Measurements from ENCODE around the gene TAS2R20. TPM values are rescaled to one million over a fixed set of nuclear protein-coding genes. Genes with fewer than 3 reads are reported as not detected.

Gene TAS2R20
- total and polyA plus RNA-seq, 2 of the 4 experiments (the other 2 are of a cell fraction): 0.36 to 3.4 TPM

DNA sequence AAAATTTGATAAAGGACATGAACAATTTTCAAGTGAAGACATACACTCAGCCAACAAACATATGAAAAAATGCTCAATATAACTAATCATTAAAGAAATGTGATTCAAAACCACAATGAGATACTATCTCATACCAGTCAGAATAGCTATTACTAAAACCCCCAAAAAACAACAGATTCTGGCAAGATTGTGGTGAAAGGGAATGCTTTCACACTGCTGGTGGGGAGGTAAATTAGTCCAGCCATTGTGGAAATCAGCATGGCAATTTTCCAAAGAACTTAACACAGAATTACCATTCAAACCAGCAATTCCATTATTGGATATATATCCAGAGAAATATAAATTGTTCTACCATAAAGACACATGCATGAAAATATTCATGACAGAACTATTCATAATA lies 40.4 kb downstream of the TAS2R20 start:
- H4K5ac ChIP-seq (ENCODE audit: low read depth, low read length): no peak overlapping the region
- POLR2A ChIA-PET (ENCODE audit: unreplicated experiment): no interaction called here
- H3K9me1 ChIP-seq (ENCODE audit: insufficient read depth, low read length): no peaks in the 10 kb centered on the region
- no peak overlapping the region for H3K4me2 ChIP-seq (ENCODE audit: low read depth, low read length)
- H2AFZ ChIP-seq (replicated peaks; ENCODE audit: low read length, poor library complexity): no peak overlapping the region
- CTCF ChIA-PET: no interaction called here
- H4K8ac ChIP-seq (ENCODE audit: low read depth in 2 of 2, low read length in 2 of 2): no peak overlapping the region
- H2AK5ac ChIP-seq (ENCODE audit: low read depth, low read length): no peak overlapping the region
- no peak overlapping the region for H3K27ac ChIP-seq (ENCODE audit: insufficient read depth, low read length)
- no peak overlapping the region for H2AK9ac ChIP-seq (replicated peaks; ENCODE audit: low read depth, low read length, poor library complexity)
- no peaks in the 10 kb centered on the region for H3K36me3 ChIP-seq (ENCODE audit: control insufficient read depth, insufficient read depth, low read length)
- H3K23ac ChIP-seq (ENCODE audit: low read depth, low read length): no peak overlapping the region
- H2BK20ac ChIP-seq (ENCODE audit: low read depth, low read length): no peak overlapping the region
- no peak overlapping the region for H2BK15ac ChIP-seq (ENCODE audit: low read depth, low read length)
- no peak overlapping the region for H3K14ac ChIP-seq (replicated peaks; ENCODE audit: low read depth, low read length)
- no peak overlapping the region for H2BK120ac ChIP-seq (ENCODE audit: low read depth, low read length)
- H2BK5ac ChIP-seq (ENCODE audit: low read depth, low read length, poor library complexity, severe bottlenecking): no peak overlapping the region
- TF ChIP-seq RFX5 (IDR thresholded peaks at IDR 0.05; ENCODE audit: low read depth, low read length) (no peak), FOS (IDR thresholded peaks at IDR 0.05; ENCODE audit: low read depth, low read length) (no peak), NFE2L2 (IDR thresholded peaks at IDR 0.05; ENCODE audit: low read depth, low read length) (no peak), MAZ (IDR thresholded peaks at IDR 0.05; ENCODE audit: borderline replicate concordance, low read depth, low read length) (no peak), POLR2A (IDR thresholded peaks at IDR 0.05; ENCODE audit: low read depth, low read length) (no peak), RAD21 (IDR thresholded peaks at IDR 0.05; ENCODE audit: low read length) (no peak), BHLHE40 (IDR thresholded peaks at IDR 0.05; ENCODE audit: low read depth, low read length) (no peak), CEBPB (IDR thresholded peaks at IDR 0.05; ENCODE audit: low read depth, low read length) (no peak)
- TF ChIP-seq, protein P1, sequence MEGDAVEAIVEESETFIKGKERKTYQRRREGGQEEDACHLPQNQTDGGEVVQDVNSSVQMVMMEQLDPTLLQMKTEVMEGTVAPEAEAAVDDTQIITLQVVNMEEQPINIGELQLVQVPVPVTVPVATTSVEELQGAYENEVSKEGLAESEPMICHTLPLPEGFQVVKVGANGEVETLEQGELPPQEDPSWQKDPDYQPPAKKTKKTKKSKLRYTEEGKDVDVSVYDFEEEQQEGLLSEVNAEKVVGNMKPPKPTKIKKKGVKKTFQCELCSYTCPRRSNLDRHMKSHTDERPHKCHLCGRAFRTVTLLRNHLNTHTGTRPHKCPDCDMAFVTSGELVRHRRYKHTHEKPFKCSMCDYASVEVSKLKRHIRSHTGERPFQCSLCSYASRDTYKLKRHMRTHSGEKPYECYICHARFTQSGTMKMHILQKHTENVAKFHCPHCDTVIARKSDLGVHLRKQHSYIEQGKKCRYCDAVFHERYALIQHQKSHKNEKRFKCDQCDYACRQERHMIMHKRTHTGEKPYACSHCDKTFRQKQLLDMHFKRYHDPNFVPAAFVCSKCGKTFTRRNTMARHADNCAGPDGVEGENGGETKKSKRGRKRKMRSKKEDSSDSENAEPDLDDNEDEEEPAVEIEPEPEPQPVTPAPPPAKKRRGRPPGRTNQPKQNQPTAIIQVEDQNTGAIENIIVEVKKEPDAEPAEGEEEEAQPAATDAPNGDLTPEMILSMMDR (conservative IDR thresholded peaks at IDR 0.05; ENCODE audit: low read depth, low read length): no peak
- no peak overlapping the region for H3K9ac ChIP-seq (ENCODE audit: low read depth, low read length)
- DNase-seq (no peak), ATAC-seq (ENCODE audit: low read depth) (no peak)
- no peak overlapping the region for H4K91ac ChIP-seq (ENCODE audit: insufficient read depth, low read depth, low read length)
- H3K27me3 ChIP-seq (ENCODE audit: control insufficient read depth, insufficient read depth, low read length): no peaks in the 10 kb centered on the region
- no peak overlapping the region for H3K18ac ChIP-seq (ENCODE audit: low read depth, low read length)
- H4K20me1 ChIP-seq (ENCODE audit: insufficient read depth, low read length): no peaks in the 10 kb centered on the region
- intact Hi-C loops (cut with micrococcal nuclease): no loop called here
- H3K56ac ChIP-seq (ENCODE audit: extremely low read depth, insufficient read depth, low read length): no peak overlapping the region
- H3K4me1 ChIP-seq (ENCODE audit: control insufficient read depth, insufficient read depth, low read length): peaks cover 2% of the 10 kb centered on the region; the same call in 1 of the 2 replicates
- H3K4me3 ChIP-seq (ENCODE audit: insufficient read depth, low read depth, low read length): no peak overlapping the region
- peaks cover 8 to 9% of the 10 kb centered on the region in 2 experiments; a peak in 3 of 4 replicates for H3K79me1 ChIP-seq (ENCODE audit: low read depth in 1 of 2, low read length in 2 of 2)
- H3K9me3 ChIP-seq (ENCODE audit: control insufficient read depth, insufficient read depth, low read length): no peaks in the 10 kb centered on the region; the same call in 1 of the 2 replicates
- no TSS peak for BruUV-seq (replicated peaks)
- in situ Hi-C loops (cut with MboI; ENCODE audit: low sequenced_read_pairs): no loop called here
- dilution Hi-C loops (cut with HindIII; ENCODE audit: low sequenced_read_pairs, unreplicated experiment): no loop called here
- H3K4ac ChIP-seq (ENCODE audit: low read depth, low read length): no peak overlapping the region
